Kidney (tissue), 14 donors: ENCODE measurements around the gene TMEM200C. TPM values are rescaled to one million over a fixed set of nuclear protein-coding genes. Genes with fewer than 3 reads are reported as not detected.

Source experiments
- DNase-seq, 5 donors: peaks; one replicate each; pipeline ENCODE4 v3.0.0-alpha.2; 2013 to 2020
- FAIRE-seq: peaks from 2 replicates; lab custom pipeline; 2012; peaks lifted over from hg19 to GRCh38; lab: Jason Lieb, UNC
- H3K27ac ChIP-seq, 2 donors: one replicate each; pipeline ENCODE4 v1.7.0; 2013; ENCODE audit warnings: low read depth in 2 of 2, low read length in 2 of 2, inconsistent platforms in 1 of 2
- H3K27me3 ChIP-seq: one replicate; pipeline ENCODE4 v1.7.1; 2013; ENCODE audit warnings: low read length, inconsistent platforms; ENCODE audit not compliant: control insufficient read depth, insufficient read depth
- H3K36me3 ChIP-seq, 3 donors: one replicate each; pipeline versions ENCODE4 v1.7.0 to v1.7.1; 2013; ENCODE audit warnings: low read length in 3 of 3, control low read depth in 1 of 3, inconsistent platforms in 1 of 3; ENCODE audit not compliant: insufficient read depth in 3 of 3, control insufficient read depth in 2 of 3
- H3K4me1 ChIP-seq, 3 donors: one replicate each; pipeline versions ENCODE4 v1.7.0 to v1.7.1; 2013; ENCODE audit warnings: low read length in 3 of 3, inconsistent platforms in 1 of 3, low read depth in 1 of 3; ENCODE audit not compliant: control insufficient read depth in 2 of 3, insufficient read depth in 2 of 3
- H3K4me3 ChIP-seq, 3 donors: one replicate each; pipeline versions ENCODE4 v1.7.0 to v1.8.1; 2013; ENCODE audit warnings: low read length in 3 of 3, control low read depth in 1 of 3, inconsistent platforms in 1 of 3
- H3K9ac ChIP-seq, 3 donors: one replicate each; pipeline versions ENCODE4 v1.7.0 to v1.7.1; 2013; ENCODE audit warnings: low read length in 3 of 3, control low read depth in 1 of 3, inconsistent platforms in 1 of 3
- H3K9me3 ChIP-seq, 3 donors: one replicate each; pipeline versions ENCODE4 v1.7.0 to v1.7.1; 2013; ENCODE audit warnings: low read length in 3 of 3, control low read depth in 1 of 3, inconsistent platforms in 1 of 3; ENCODE audit not compliant: control insufficient read depth in 2 of 3, insufficient read depth in 1 of 3
- CTCF ChIP-seq: IDR thresholded peaks from 3 replicates; pipeline ENCODE4 v1.5.1; 2012; ENCODE audit warnings: mild to moderate bottlenecking, moderate library complexity, borderline replicate concordance; ENCODE audit not compliant: insufficient read depth; ENCODE audit errors: extremely low read depth
- intact Hi-C: fragments of 100-400 bp; cut with DNase I; formaldehyde crosslinking; loops from one replicate; pipeline ENCODE4 v1.11.1; 2022
- polyA plus RNA-seq: library from polyadenylated mRNA; stranded (reverse); fragments of 350-450 nt; fragmentation: Illumina TruSeq; extraction: RNeasy Lipid Tissue Mini Kit (QIAGEN cat#74804); gene quantifications from one replicate; pipeline ENCODE4 v1.2.3, GENCODE V29; 2014; ENCODE audit warnings: low read depth, low replicate concordance; ENCODE audit not compliant: insufficient read depth
- total RNA-seq: library from RNA; stranded (reverse); fragmentation: NEBNext Ultra II Directional; extraction: Animal tissue kit (Norgen Biotek cat#: 25700); gene quantifications from one replicate; pipeline ENCODE4 v1.2.1, GENCODE V29; 2021
- donor health status: control.
- donor health status: control.
- donor health status: control.
- donor health status: control.
- donor health status: control.
- donor health status: DM: yes; HTN: yes; CAD: no.
- donor health status: Normal renal cell carcinoma (clear cell type).

TMEM200C gene
- total and polyA plus RNA-seq, 2 donors from 2014 or later = 0.31 to 2.1 TPM

- peaks cover 0 to 4% (median 0%) of the 10 kb centered on the region in 3 donors for H3K4me1 ChIP-seq
- intact Hi-C loops = no loop called here
- H3K4me3 ChIP-seq = peak overlapping the region in 1 of 3 donors; percentile 50
- peak; percentile 43 for TF ChIP-seq CTCF
- no peak for FAIRE-seq
- H3K9ac ChIP-seq = no peak overlapping the region
- DNase-seq = peak; percentile 67 to 82 (median 75)
- peaks cover 16% of the 10 kb centered on the region for H3K27me3 ChIP-seq
- H3K9me3 ChIP-seq = no peaks in the 10 kb centered on the region
- no peak overlapping the region for H3K27ac ChIP-seq
- H3K36me3 ChIP-seq = no peaks in the 10 kb centered on the region
These were observed 4.8 kb downstream of the TMEM200C start for GRCh38 chr18:5890331-5891183.

GRCh38 chr18:5885361-5885760 is 10.0 kb downstream of the TMEM200C start:
- H3K27ac ChIP-seq = no peak overlapping the region
- H3K36me3 ChIP-seq = no peaks in the 10 kb centered on the region
- no peak for FAIRE-seq

GRCh38 chr18:5884375-5884774 is 10.9 kb downstream of the TMEM200C start:
- Histone ChIP-seq H3K27ac (no peak overlapping the region), H3K4me1 (no peaks in the 10 kb centered on the region), H3K36me3 (no peaks in the 10 kb centered on the region), H3K27me3 (peaks cover 3% of the 10 kb centered on the region), H3K4me3 (no peak overlapping the region), H3K9ac (no peak overlapping the region), H3K9me3 (no peaks in the 10 kb centered on the region)
- intact Hi-C loops = no loop called here
- FAIRE-seq = no peak
- no peak for TF ChIP-seq CTCF
- no peak for DNase-seq

More at GRCh38 chr18:5885361-5885760, 10.0 kb downstream of the TMEM200C start:
- Histone ChIP-seq H3K4me3 (no peak overlapping the region), H3K9ac (no peak overlapping the region), H3K4me1 (no peaks in the 10 kb centered on the region), H3K9me3 (no peaks in the 10 kb centered on the region), H3K27me3 (peaks cover 3% of the 10 kb centered on the region)
- no peak for TF ChIP-seq CTCF
- intact Hi-C loops = no loop called here
- DNase-seq = no peak
